ENCODE data around the gene HLX. TPM values are rescaled to one million over a fixed set of nuclear protein-coding genes. Genes with fewer than 3 reads are reported as not detected.
A peak's percentile ranks its signal among the peaks of the same experiment; 100 is the strongest.

HLX gene
- total and polyA plus RNA-seq, 4 donors: 3.0 to 8.3 (median 6.1) TPM

GRCh38 chr1:220892997-220893700, 13.9 kb downstream of the HLX start:
- H3K4me1 ChIP-seq (ENCODE audit: control insufficient read depth in 4 of 4, insufficient read depth in 4 of 4, low read length in 3 of 4): peaks cover 4 to 19% (median 12%) of the 10 kb centered on the region in 4 donors
- no peaks in the 10 kb centered on the region for H3K36me3 ChIP-seq (ENCODE audit: control insufficient read depth in 4 of 4, insufficient read depth in 3 of 4, low read depth in 1 of 4, low read length in 3 of 4)
- 29% methylated on average over 18 of the region's 18 CpGs for WGBS
- H3K27me3 ChIP-seq (ENCODE audit: control insufficient read depth in 4 of 4, insufficient read depth in 4 of 4, low read length in 3 of 4): peaks cover 3 to 32% (median 14%) of the 10 kb centered on the region in 4 donors
- DNase-seq (ENCODE audit: low spot score): no peak
- H3K9ac ChIP-seq (ENCODE audit: low read depth in 1 of 2, low read length in 2 of 2): no peak overlapping the region
- peak overlapping the region in 1 of 3 donors; percentile 56 for H3K4me3 ChIP-seq (ENCODE audit: low read depth in 1 of 3, low read length in 3 of 3)
- no peak overlapping the region for H3K27ac ChIP-seq (ENCODE audit: low read depth in 1 of 2, low read length in 2 of 2)
- TF ChIP-seq RAD21 (IDR thresholded peaks at IDR 0.05) (no peak), YY1 (IDR thresholded peaks at IDR 0.05) (no peak), EGR1 (IDR thresholded peaks at IDR 0.05; ENCODE audit: low read depth in 2 of 2) (no peak), RXRA (IDR thresholded peaks at IDR 0.05) (no peak), HNF4A (conservative IDR thresholded peaks at IDR 0.05) (no peak), GABPA (IDR thresholded peaks at IDR 0.05 in 1 of 2, conservative IDR thresholded peaks at IDR 0.05 in 1 of 2) (no peak), SP1 (IDR thresholded peaks at IDR 0.05) (no peak), TAF1 (conservative IDR thresholded peaks at IDR 0.05) (no peak), JUND (IDR thresholded peaks at IDR 0.05) (no peak), NR2F2 (IDR thresholded peaks at IDR 0.05) (no peak)
- TF ChIP-seq, protein P1, sequence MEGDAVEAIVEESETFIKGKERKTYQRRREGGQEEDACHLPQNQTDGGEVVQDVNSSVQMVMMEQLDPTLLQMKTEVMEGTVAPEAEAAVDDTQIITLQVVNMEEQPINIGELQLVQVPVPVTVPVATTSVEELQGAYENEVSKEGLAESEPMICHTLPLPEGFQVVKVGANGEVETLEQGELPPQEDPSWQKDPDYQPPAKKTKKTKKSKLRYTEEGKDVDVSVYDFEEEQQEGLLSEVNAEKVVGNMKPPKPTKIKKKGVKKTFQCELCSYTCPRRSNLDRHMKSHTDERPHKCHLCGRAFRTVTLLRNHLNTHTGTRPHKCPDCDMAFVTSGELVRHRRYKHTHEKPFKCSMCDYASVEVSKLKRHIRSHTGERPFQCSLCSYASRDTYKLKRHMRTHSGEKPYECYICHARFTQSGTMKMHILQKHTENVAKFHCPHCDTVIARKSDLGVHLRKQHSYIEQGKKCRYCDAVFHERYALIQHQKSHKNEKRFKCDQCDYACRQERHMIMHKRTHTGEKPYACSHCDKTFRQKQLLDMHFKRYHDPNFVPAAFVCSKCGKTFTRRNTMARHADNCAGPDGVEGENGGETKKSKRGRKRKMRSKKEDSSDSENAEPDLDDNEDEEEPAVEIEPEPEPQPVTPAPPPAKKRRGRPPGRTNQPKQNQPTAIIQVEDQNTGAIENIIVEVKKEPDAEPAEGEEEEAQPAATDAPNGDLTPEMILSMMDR (IDR thresholded peaks at IDR 0.05; ENCODE audit: low read depth, low read length, missing input control): no peak
- H3K9me3 ChIP-seq (ENCODE audit: control insufficient read depth in 4 of 4, low read length in 3 of 4): peaks cover 0 to 3% (median 1%) of the 10 kb centered on the region in 4 donors

- Histone ChIP-seq H3K9me3 (ENCODE audit: control insufficient read depth in 4 of 4, low read length in 3 of 4) (peaks cover 0 to 3% (median 1%) of the 10 kb centered on the region in 4 donors), H3K36me3 (ENCODE audit: control insufficient read depth in 4 of 4, insufficient read depth in 3 of 4, low read depth in 1 of 4, low read length in 3 of 4) (no peaks in the 10 kb centered on the region), H3K4me3 (ENCODE audit: low read depth in 1 of 3, low read length in 3 of 3) (peak overlapping the region; percentile 49 to 68 (median 56)), H3K27ac (ENCODE audit: low read depth in 1 of 2, low read length in 2 of 2) (no peak overlapping the region), H3K27me3 (ENCODE audit: control insufficient read depth in 4 of 4, insufficient read depth in 4 of 4, low read length in 3 of 4) (peaks cover 3 to 32% (median 13%) of the 10 kb centered on the region in 4 donors), H3K4me1 (ENCODE audit: control insufficient read depth in 4 of 4, insufficient read depth in 4 of 4, low read length in 3 of 4) (peaks cover 4 to 19% (median 12%) of the 10 kb centered on the region in 4 donors), H3K9ac (ENCODE audit: low read depth in 1 of 2, low read length in 2 of 2) (no peak overlapping the region)
- WGBS: 18% methylated on average over 11 of the region's 11 CpGs
- TF ChIP-seq, protein P1 (IDR thresholded peaks at IDR 0.05; ENCODE audit: low read depth, low read length, missing input control): no peak
- TF ChIP-seq HNF4G (IDR thresholded peaks at IDR 0.05): no peak
- no peak for TF ChIP-seq HNF4A (conservative IDR thresholded peaks at IDR 0.05)
- no peak for TF ChIP-seq SP1 (IDR thresholded peaks at IDR 0.05)
- TF ChIP-seq YY1 (IDR thresholded peaks at IDR 0.05): no peak
- TF ChIP-seq EGR1 (IDR thresholded peaks at IDR 0.05; ENCODE audit: low read depth in 2 of 2): no peak
- no peak for TF ChIP-seq FOXA1 (IDR thresholded peaks at IDR 0.05)
- TF ChIP-seq, protein P2, sequence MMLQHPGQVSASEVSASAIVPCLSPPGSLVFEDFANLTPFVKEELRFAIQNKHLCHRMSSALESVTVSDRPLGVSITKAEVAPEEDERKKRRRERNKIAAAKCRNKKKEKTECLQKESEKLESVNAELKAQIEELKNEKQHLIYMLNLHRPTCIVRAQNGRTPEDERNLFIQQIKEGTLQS (IDR thresholded peaks at IDR 0.05): no peak
- no peak for DNase-seq (ENCODE audit: low spot score)
Measured at GRCh38 chr1:220893701-220894024, 14.4 kb downstream of the HLX start.

Measured in liver (tissue), 9 donors.